HG03469 (cell line): Measurements from ENCODE around the gene HIGD2A.

ENCODE experiments used
- ATAC-seq: cut with Tn5 transposase; IDR thresholded peaks from one replicate; pipeline ENCODE4 v1.9.1; 2021; ENCODE audit warnings: mild to moderate bottlenecking, moderate library complexity, moderate number of reproducible peaks; ENCODE audit not compliant: unreplicated experiment

The HIGD2A gene

DNA sequence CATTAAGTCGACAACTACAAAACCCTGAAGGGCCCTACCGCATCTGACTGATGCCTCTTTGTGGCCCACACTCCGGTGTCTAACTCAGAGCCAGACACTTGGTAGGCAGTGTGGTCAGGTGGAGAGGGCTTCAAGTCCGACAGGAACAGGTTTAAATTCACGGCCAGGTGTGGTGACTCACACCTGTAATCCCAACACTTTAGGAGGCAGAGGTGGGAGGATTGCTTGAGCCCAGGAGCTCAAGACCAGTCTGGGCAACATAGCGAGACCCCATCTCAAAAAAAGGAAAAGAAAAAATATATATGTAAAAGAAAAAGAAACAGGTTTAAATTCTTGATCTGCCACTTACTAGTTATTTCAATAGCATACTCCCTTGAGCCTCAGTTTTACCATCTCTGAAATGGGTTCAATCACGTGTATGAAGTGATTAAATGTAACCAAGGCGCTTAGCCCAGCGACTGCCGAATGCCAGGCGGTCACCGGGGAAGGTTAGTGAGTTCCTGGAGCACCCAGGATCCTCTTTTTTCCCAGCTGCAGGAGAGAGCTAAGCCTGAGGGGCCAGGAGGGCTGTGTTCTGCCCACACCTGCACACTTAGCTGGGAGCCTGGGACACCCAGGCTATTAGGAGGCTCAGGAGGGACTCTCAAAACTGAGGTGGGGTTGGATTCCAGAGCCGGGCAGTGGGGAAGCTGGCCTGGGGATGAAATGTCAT lies 26.8 kb downstream of the HIGD2A start:
- ATAC-seq, result no peak

DNA sequence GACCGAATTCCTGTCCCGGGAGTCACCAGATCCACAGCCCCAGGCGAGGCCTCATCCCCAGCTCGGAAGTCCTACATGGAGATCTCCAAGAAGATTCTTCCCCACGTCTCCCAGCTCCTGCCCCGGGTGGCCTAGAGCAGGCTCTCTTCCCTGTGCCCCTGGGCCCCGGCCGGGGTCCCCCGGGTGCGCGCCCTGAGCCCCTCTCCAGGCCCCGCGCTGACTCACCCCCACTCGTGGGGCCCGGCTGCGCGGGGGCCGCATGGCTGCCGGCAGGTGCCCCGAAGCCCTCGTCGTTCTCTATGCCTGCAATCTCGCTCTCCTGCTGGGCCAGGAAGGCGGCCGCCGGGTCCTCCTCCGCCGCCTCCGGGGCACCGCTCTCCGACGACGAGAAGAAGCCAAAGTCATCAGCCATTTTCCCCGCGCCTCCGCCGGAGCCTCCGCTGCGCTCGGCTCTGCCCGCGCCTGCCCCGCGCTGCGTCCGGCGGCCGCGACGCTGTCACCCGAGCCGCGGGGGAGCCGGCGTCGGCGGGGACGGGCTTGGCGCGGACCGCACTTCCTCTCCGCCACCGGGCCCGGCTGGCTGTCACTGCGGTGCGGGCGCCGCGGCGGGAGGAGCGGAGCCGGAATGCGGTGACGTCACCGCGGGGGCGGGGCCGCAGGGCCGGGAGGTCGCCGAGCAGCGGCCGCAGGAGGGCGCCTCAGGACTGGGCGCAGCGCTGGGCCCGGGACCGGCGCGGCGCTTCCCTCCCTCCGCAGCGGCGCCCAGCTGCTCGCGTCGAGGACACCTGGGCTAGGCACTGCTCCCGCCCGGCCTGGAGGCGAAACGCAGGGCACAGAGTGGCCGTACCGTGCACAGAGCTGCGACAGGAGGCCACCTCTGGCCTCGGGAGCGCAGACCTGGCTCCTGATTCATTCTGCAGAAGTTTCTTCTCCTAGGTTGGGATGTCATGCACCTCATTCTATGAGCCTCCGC lies 27.7 kb downstream of the HIGD2A start, which contains the start of gene CLTB:
CLTB (minus strand) TSS at position 588 of the 973 bp plus-strand sequence; CDS start at position 412, 176 bp downstream.
- ATAC-seq, result peak; percentile 80

DNA sequence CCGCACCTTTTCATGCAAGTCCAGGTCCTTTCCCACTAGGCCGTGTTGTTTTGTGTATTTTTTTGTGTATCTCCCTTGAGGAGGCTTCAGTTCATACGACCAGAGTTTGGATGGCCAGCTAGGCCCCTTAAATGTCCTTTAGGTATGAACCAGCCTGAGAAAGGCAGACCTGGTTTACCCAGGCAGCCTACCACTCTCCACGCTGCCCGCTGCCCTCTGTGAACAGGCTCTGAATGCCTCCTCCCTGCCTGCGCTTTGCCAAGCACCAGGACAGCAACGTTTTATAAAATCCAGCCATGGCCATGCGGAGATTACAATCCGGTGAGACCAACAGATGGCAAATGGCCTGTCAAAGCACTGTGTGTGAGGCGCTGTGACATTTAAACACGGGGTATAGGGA lies 28.4 kb downstream of the HIGD2A start:
- ATAC-seq, result no peak

DNA sequence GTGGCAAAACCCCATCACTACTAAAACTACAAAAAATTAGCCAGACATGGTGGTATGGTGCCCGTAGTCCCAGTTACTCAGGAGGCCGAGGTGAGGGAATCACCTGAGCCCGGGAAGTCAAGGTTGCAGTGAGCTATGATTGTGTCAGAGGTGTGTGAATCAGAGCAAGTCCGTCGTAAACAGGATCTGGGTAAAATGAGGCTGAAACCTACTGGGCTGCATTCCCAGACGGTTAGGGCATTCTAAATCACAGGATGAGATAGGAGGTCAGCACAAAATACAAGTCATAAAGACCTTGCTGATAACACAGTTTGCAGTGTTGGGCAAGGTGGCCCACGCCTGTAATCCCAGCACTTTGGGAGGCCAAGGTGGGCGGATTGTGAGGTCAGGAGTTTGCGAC lies 29.7 kb downstream of the HIGD2A start:
- no peak for ATAC-seq

DNA sequence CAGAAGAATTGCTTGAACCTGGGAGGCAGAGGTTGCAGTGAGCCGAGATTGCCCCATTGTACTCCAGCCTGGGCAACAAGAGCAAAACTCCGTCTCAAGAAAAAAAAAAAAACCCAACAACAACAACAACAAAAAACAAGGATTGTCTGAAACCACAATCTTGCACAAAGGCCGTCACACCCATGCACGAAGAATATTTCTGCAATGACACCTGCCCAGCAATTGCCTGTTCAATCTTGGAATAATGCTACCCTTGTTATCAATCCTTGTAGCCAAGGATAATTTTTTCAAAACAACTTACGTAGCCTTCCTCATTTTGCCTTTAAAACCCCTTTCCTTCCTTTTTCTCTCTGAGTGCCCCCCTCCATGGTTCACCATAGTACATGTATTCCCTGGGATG lies 31.5 kb downstream of the HIGD2A start:
- no peak for ATAC-seq

DNA sequence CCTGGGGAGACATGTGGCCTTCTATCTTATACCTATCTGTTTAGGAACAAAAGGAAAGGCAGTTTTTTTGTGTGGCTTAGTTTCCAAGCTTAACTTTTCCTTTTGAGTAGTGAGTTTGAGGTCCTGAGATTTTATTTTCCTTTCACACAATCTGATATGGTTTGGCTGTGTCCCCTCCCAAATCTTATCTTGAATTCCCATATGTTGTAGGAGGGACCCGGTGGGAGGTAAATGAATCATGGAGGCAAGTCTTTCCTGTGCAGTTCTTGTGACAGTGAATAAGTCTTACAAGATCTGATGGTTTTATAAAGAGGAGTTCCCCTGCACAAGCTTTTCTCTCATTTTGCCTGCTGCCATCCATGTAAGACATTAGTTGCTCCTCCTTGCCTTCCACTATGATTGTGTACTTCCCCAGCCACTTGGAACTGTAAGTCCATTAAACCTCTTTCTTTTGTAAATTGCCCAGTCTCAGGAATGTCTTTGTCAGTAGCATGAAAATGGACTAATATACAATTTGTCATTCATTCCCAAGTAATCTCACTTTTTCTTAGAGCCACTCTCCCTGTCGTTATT lies 32.5 kb downstream of the HIGD2A start:
- ATAC-seq, result no peak

DNA sequence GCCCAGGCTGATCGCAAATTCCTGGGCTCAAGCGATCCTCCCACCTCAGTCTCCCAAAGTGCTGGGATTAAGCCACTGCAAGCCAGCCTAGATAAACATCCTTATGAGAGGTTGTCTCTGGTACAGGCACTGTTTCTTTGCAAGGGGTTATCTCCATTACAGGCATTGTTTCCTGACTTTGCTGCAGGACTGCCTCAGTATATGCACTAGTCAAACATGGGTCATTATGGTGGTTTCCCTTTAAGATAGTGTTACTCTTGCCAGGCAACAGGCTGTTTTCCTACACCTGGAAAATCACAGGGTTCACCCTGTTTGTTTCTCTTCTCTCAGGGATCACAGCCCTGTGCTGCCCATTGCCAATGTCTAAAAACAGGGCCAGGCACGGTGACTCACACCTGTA lies 35.6 kb downstream of the HIGD2A start:
- ATAC-seq, result no peak

DNA sequence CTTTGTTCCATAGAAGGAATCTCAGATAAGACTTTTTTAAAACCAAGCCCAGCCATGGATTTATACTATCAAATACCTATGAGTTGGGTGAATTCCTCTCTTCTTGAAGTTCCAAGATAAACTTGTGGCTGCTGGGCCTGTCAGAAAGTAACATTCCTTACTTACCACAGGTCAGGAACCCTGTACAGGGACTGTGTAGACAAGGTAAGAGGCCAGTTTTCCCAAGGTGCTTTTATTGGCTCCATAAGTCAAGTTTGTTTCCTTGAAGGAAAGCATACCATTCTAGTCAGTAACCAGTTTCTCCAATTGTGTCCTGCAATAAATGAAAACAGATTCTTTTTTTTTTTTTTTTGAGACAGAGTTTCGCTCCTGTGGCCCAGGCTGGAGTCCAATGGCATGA lies 36.6 kb downstream of the HIGD2A start:
- no peak for ATAC-seq

DNA sequence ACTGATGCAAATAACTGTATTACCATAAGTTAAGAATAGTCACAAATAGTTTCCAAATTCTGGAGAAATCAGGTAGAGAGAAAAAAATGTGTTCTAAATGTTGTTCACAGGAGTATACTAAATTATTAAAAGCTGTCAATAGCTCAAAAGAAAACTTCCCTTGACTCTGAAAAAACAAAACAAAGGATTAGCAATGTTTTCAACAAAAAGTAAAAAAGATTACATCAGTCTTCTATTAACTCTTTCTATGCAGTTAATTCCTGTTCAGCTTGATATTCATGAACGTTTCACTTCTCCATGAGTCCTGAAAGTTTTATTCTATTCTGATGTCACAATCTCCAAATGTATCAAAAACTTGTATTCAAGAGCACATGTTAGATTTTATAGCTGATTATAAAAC lies 37.2 kb downstream of the HIGD2A start:
- no peak for ATAC-seq

DNA sequence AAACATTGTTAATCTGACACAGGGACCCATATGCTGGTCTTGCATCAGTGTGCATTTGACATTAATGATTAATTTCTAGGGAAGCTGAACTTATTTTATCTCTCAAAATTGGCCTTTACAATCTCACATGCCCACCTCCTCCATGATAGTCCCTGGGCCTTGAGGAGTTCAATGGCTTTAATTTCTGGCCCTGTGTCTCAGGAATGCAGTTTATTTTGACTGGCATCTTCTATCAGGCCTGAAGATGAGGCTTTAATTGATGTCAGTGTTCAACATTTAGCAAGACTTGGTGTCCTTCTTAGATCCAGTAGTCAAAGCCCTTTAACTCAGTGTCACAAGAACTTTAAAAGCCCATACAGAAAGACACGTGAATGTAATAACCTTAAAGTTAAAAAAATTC lies 38.3 kb downstream of the HIGD2A start:
- ATAC-seq, result no peak

DNA sequence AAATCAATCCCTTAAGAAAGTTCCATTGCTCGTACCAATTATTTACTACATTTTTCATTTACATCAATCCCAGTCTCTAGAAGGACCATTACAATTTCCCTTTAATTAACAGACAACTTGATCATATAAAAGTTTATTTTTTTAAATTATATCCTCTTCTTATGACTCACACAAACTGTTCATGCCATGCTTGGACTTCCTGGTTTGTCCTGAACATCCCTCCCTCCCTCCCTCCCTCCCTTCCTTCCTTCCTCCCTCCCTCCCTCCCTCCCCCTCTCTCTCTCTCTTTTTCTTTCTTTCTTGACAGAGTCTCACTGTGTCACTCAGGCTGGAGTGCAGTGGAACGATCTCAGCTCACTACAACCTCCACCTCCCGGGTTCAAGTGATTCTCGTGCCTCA lies 39.4 kb downstream of the HIGD2A start:
- no peak for ATAC-seq

DNA sequence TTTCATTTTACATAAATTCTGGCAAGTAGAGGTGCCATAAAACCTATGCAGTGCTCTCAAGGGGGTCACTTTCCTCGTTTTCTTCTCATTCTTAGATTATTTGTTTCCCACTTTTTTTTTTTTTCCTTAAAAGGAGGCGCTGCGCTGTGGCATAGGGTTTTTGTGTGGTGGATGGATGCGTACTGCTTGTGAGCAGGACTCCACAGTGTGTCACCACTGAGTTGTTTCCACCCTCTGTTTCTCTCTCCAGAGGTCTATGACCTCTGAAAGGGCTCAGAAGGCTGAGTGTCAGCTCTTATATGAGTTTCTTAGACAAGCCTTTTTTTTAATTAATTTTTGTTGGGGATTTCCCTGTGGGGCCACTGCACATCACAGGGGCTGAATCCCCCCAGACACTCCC lies 41.4 kb downstream of the HIGD2A start:
- no peak for ATAC-seq

DNA sequence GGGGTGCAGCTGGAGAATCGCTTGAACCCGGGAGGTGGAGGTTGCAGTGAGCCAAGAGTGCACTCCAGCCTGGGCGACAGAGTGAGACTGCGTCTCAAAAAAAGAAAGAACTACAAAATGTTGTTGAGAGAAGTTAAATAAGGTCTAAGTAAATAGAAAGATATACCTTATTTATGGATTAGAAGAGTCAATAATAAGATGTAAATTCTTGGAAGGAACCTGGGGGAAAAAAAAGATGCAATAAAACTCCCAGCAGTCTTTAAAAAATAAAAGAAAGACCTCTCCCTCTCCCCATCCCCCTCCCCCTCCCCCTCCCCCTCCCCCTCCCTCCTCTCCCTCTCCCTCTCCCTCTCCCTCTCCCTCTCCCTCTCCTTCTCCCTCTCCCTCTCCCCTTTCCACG lies 44.2 kb downstream of the HIGD2A start:
- ATAC-seq, result no peak

DNA sequence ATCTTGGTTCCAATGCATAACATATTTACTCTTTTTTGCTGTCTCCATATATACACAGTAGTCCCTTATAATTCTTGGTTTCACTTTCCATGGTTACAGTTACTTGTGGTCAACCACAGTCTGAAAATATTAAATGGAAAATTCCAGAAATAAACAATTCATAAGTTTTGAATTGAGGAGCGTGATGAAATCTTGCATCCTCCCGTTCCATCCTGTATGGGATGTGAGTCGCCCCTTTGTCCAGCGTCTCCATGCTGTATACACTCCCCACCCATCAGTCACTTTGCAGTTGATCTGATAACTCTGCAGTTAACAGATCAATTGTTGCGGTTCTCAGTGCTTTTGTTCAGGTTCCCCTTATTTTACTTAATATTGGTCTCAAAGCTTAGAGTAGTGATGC lies 48.1 kb downstream of the HIGD2A start:
- no peak for ATAC-seq

DNA sequence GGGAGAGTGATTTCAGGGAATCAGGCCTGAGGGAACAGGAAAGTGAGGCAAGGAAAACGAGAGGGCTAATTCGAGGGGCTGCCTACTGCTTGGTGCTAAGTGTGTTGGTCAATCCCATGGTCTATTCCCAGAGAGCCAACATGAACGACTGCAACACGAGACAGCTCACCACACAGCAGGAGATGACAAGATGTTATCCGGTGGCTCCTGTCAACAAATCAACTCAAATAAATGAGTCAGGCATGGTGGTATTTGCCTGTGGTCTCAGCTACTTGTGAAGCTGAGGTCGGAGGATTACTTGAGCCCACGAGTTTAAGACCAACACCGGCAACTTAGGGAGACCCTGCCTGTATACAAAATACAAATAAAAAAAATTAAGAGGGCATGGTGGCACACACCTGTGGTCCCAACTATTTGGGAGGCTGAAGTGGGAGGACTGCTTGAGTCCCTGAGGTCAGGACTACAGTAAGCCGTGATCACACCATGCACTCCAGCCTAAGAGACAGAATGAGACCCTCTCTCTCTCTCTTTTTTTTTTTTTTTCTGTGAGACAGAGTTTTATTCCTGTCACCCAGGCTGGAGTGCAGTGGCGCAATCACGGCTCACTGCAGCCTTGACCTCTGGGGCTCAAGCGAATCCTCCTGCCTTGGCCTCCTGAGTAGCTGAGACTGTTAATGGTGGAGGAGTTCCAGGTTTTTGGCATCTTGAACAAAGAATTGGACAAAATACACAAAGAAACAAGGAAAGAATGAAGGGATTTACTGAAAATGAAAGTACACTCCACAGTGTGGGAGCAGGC lies 50.6 kb downstream of the HIGD2A start:
- ATAC-seq, result no peak
